UCSD-AML1 (cell line): ENCODE data around the gene SLC24A3.

ENCODE experiments used
- DNase-seq: peaks from one replicate; lab custom pipeline; 2025; ENCODE audit not compliant: unreplicated experiment; lab: John Stamatoyannopoulos, UW

SLC24A3 gene

DNA sequence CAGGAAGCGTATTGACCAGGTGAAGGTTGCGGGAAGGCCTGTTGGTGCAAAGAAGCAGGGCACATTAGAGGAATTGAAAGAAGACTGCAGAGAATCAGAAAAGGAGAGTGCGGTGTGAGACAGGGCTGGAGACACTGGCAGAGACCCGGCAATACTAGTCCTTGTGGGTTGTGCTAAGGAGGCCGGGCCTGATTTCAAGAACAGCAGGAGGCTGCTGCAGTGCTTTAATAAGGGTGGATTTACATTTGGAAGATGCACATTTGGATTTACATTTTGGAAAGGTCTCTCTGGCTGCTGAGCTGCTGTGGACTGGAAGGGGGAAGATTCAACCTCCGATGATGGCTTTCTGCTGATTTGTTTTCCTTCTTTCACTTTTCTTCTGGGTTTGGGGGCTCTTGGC is 167.8 kb downstream of the SLC24A3 start:
- DNase-seq, result no peak

DNA sequence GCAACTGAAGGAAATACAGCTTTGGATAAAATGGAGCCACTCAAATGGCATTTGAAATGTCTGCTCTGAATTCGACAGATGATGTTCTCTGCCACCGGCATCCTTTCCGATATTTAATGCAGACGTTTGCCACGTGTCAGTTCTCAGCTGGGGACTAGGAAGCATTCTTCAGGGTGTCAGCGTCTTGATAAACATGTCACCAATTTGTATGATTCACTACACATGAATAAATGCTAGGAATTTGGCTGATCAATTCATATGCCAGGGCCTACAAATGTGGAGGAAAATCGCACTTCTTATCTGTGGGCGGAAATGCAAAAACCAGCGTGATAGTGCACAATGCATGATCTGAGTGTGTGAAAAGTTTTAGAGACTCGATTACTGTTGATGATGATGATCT is 169.5 kb downstream of the SLC24A3 start:
- no peak for DNase-seq

DNA sequence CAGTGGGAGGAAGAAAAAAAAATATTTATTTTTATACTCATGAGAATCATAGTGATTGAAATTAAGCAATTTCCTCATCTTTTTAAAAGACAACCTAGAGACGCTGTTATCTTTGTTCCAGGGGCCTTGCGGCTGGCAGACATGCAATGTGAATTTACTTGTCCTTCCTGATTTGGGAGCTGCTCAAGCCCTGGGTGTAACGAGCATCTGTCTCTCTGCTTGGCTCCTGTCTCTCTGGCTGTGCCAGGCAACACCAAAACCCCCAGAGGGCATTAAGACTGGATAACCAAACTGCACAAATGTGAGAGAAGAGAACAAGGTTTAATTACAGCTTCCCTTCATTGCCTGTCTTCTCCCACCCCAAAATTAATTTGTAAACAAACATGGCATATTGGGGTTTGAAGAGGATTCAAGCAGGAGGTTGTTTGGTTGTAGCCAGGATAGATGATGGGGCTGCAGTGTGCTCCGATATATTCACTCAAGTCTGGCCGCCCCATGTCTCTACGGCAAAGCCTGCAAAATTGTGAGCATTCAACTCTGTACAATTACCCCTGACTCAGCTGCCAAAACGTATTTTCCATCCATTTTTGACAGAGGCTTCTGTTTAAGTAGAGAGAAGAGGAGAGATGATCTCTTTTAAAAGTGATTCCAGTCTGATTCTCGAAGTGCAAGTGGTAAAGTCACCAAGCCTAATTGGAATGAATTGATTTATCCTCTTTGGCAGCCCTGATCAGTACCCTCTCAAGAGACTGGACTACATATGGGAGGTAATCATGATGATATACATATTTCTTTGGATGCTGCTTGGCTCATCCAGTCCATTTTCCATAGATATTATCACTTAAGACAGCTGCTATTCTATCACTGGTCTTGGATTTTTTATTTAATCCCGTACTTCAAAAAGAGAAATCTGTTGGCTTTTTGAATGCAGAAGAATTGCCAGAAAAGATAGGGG is 170.2 kb downstream of the SLC24A3 start:
- no peak for DNase-seq

DNA sequence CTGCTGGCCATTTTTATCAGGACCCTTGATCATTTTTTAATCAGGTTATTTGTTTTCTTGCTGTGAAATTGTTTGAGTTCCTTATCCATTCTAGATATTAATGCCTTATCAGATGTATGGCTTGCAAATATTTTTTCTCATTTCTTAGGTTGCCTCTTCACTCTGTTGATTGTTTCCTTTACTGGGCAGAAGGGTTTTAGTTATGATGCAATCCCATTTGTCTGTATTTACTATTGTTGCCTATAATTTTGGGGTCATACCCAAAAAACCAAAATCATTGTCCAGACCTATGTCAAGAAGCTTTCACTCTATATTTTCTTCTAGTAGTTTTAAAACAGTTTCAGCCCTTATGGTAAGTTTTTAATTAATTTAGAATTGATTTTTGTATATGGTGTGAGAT is 172.5 kb downstream of the SLC24A3 start:
- DNase-seq, result no peak

DNA sequence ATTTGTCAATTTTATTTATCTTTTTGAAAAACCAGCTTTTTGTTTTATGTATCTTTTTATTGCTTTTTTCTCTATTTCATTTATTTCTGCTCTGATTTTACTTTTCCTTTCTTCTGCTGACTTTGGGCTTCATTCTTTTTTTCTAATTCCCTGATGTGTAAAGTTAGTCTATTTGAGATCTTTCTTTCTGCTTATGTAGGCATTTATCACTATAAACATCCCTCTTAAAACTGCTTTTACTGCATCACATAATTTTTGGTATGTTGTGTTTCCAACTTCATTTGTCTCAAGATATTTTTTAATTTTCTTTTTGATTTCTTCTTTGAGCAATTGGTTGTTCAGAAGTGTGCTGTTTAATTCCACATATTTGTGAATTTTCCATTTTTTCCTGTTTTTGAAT is 174.8 kb downstream of the SLC24A3 start:
- DNase-seq, result no peak

DNA sequence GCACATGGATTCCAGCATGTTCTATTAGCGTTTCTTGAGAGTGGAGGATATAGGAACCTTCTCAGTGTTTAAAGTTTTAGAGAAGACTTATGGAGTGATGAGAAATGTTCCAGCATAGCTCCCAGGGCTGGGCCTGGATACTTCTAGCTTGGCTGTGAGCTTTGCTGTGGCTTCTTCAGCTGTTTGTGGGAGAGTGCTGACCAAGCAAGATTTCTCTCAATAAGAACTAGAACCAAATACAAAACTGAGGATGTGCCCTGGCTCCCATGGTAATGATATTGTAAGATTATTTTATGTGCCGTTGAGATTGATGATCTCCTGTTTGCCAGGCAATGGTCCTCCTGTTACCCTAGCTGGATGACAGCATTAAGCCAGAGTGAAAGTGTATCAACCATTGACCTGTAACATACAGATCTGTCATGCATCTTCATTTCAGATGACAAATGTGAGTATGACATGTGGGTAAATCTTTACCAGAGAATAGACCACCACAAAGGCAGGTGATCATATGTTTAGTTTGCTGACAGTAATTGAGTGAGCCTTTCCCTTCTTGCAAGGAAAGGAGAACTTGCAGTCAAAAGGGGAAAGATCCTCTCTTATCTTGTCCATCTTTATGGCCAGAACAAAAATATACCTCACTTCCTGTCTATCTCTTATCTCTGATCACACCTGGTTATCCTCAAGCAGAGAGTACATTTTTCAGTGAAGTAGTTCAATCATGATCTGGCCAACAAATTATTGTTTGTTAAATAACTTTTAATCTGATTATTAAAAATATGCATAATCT is 180.1 kb downstream of the SLC24A3 start:
- no peak for DNase-seq

DNA sequence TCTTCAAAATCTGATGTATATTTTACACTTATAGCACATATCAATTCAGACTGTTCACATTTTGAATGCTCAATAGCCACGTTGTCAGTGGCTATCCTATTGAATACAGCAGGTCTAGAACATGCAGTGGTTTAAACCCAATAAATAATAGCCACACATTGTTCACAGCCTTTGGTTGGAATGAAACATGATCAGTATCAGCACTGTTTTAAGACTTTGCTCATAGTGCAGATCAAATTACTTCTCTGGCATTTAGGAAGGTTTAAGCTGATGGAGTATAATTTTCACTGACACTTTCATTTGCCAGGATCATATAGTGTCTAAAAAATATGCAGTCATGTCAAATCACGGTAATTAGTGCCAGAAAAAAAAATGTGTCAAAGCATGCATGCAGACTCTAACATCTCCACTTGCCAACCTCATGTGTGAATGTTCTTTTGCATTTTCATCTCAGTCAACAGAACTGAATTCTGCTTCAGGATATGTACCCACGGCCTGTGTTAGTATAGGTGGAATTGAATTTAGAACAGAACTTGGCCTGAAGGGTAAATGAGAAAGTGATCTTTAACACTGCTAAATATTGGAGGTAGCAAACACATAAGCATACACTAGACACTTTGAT is 184.1 kb downstream of the SLC24A3 start:
- DNase-seq, result no peak

DNA sequence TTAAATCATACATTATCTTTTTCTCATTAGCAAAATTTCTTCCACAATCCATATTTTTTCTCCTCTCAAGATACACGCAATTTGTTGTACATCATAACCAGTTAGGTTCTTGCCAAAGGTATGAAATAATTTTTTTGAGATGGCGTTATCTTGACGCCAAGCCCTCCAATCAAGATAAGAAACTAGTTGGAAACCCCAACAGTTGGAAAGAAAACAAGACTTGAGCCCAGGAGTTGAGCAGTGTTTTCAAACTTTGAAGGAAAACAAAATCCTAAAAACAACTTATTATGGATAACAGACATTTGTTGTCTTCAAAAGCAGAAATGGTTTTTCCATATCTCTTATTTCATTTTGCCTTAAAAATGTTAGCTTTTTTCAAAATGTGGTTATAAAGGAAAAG is 184.8 kb downstream of the SLC24A3 start:
- DNase-seq, result no peak

DNA sequence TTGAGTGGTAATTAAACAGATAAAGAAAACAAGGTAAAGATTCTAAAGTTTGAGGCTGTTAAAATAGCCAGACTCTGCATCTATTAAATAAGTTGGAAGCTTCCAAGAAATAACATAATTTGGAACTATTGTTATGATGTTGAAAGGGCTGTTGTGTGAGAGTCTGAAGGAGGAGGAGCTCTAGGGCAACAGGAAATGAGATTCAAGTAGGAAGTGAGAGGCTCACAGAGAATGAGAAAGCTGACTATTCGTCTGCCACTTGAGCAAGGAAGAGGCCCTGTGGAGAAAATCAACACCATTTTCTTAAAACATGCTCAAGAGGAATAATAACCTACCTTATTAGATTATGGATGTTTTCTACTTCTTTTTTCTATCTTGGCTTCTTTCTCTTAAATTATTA is 185.2 kb downstream of the SLC24A3 start:
- no peak for DNase-seq

DNA sequence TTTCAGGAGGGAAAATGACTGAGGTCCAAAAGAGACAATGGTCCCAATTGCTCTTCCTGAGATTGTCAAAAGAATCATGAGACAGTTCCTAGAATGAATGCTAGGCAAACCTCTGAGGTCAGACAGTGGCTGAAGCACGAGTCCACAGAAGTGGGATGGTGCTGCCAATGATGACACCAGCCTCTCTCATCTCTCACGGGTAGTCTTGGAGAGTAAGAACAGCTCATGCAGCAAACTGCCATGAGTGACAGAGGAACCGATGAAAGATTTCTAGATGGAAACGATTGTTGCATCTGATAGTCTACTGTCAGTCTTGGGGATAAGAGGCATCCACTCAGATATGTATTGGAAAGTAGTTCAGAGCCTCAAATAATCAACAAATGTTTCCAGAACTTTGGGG is 188.7 kb downstream of the SLC24A3 start:
- no peak for DNase-seq

DNA sequence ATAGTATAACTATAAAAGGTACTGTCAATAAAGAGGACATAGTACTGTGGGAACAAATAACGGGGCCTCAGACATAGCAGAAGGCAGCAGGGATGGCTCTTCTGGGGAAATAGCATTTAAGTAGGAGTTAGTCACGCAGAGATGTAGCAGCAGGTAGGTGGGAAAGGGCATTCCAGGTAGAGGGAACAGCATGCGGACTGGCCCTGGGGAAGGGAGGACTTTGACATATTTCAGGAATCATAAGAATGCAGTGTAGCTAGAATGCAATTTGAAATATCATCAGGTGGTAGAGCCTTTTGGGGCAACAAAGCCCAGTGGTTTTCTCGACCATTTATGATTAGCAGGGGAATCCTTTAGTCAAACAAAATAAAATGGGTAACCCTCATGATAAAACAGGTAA is 191.1 kb downstream of the SLC24A3 start:
- DNase-seq, result no peak

DNA sequence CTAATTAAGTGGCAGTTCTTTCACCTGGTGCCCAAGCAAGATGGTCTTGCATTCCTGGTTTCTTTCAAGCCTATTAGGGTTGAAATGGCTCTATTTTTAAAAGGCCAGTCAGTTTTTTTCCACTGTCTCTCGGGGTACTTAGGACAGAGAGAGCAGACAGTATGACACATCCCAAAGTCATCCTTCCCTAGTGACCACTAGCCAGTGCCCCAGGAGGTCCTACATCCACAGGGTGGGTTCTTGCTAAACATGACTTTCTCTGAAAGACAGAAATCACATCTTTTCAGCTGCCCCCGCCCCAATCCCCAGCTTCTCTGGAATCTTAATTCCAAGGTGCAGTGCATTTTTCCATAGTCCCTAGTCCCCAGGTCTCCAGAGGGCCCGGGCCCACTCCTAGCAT is 192.4 kb downstream of the SLC24A3 start:
- no peak for DNase-seq

DNA sequence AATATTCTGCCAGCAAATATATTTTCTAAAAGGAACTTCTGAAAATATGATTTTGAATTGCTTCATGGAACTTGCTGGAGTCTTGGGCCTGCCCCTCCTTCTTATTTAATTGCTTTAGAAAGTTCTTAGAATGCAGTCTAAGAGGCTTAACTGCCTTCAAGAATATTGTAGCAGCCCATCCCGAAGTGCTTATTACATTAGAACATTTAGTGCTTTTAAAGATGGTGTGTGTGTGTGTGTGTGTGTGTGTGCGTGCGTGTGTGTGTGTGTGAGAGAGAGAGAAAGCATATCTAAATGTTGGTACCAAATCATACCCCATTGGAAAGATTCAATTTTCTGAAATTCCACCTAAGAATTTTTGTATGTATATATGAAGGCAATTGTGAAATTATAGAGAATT is 193.5 kb downstream of the SLC24A3 start:
- no peak for DNase-seq

DNA sequence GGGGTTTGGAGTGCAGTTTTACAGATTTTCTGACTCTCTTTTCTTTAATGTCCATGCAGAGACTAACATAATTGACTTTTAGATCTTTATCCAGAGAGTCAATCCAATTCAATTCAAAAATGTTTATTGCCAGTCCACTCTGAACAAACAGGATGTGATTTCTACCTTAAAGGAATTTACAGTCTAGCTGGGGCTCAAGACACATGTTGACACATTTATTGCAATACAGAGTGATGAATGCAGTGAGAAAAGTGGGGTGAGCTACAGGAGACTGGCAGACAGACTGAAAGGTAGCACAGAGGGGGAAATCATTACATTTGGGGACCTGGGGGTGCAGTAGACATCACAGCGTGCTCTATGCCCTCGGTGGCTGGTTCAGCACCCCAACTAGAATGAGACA is 193.9 kb downstream of the SLC24A3 start:
- DNase-seq, result no peak

DNA sequence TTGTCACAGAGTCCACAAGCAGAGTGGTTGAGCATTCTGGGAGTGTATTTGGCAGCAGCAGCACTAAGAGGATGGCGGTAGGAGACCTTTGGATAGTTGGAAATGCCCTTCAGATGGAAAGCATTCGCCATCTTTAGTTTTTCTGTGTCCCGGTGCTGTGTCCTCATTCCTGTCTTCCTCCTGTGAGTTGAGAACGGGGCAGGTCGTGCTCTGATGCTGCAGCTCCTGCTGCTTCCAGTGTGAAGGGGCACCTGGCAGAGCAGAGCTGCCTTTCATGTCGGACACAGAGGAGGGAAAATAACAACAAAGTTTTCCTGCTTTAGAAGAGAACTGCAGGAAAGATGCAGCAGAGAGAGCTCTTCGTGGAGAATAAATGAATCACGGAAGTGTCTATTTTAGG is 194.8 kb downstream of the SLC24A3 start:
- DNase-seq, result no peak

DNA sequence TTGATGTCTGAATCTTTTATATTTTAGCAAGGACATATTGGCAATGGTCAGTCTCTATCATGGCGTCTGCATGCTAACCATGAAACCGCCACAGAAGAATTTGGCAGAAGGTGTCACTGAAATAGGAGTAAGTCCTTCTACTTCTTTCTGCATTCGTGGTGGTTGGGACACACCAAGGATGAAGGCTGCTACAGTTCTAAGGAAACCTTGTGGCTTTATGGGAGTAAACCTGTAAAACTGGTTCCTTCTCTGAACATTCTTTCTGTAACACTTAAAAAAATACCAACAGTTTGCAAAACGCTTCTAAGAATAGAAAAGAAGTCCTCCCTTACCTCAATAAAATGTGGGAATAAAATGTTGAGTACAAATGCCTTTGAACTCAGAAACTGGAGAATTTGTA is 195.3 kb downstream of the SLC24A3 start:
- no peak for DNase-seq

DNA sequence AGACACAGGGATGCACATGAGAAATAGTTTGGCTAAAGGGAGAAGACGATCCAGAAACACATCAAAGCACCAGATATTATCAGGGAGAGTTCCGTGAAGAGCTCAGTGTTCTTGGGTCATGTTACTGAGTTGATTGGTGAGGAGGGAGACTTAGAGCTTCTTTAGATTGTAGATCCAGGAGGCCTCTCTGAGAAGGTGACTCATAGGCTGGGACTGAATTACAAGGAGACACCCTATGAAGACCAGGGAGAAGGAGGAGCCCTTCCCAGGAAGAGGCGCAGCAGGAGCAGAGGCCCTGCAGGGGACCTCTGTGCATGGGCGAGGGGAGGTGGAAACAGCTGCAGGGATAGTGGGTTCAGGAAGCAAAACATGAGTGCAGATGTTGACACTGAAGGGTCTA is 196.5 kb downstream of the SLC24A3 start:
- DNase-seq, result no peak

DNA sequence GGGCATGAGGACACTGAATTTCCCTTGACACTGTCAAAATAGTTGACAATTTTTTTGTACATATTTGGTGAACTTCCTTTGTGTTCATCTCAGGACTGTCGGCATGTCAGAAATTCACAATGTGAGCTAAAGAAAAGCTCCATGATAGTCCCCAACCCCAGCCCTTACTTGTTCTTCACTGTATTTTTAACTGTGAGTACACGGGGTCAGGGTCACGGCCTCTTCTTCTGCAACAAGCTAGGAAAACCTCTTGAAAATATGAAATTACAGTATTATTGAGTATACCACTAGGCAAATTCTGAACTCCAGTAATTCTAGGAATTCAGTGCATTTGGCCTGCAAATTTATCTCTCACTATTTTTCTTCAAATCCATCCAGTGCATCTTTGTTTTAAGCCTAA is 199.4 kb downstream of the SLC24A3 start:
- DNase-seq, result no peak

DNA sequence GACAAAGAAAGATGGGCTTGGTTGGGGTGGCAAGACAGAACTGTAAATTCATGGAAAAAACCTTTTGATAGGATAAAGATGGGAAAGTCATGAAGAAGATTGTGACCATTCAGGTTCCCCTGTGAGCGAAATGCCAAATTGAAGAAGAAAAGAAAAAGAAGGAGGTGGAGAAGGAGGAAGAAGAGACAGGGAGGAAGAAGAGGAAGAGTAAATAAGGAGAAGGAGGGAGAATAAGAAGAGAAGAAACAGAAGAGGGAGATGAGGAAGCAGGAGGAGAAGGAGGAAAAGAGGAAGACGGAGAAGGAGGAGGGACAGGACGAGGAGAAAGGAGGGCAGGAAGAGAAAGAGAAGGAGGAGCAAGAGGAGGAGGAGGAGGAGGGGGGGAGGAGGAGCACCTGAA is 199.8 kb downstream of the SLC24A3 start:
- no peak for DNase-seq

DNA sequence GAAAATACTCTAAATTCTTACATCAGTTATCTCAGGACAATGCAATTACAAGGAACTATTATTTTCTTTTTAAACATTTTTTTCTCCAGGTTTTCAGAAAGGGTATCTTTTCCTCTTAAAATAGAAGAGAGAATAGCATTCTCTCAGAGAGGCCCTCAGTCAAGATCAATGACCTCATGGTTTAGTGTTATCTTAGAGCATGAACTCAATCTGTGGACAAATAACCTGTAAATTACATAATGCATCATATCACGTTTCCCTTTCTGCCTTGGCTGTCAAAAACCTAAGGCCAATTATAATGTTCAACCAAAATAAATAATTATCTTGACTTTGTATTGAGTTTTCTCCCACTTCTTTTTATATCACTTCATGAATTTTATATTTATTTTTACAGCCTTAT is 202.2 kb downstream of the SLC24A3 start:
- no peak for DNase-seq

DNA sequence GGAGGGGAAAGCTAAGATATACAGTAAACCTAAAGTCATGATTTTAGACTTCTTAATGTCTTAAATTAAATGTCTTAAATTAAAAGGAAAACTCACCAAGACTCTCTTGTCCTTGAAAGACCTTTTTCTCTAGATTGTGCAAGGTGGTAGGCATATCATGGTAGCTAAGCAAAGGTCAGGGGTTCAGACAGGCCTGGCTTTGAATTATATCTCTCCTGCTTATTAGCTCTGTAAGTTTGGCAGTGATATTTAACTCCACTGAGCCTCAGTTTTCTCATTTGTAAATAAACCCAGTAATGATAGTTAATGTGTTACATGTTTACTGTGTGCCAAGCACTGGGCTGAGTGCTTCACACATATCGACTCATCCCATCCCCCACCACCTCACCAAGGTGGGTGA is 203.3 kb downstream of the SLC24A3 start:
- no peak for DNase-seq

DNA sequence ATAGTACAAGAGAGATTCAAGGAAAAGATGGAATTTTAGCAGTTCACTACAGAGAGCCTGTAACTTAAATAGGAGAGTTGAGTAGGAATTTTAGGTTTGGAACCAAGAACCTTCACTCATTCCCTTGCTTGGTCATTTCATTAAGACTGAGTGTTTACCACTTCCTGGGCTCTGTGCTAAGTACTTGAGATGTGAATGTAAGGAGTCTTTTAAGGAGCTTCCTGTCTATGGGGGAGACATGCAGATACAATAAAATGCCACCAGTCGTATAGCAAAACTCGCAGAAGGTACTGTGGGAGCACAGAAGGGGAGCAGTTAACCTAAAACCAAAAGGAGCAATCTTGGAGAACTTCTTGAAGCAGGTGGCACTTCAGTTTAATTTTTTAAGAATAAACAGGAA is 204.2 kb downstream of the SLC24A3 start:
- DNase-seq, result no peak
